Stimulated activated CD8-positive, alpha-beta memory T cell treated with anti-CD3 and anti-CD28 coated beads, Interleukin-12 subunit alpha, Interleukin-12 subunit beta, amount 100 ng/mL, for 1 hour (primary cell): ENCODE results near the gene SLC4A3.
"Not testable (repeated sequence)": the region's sequence is repeated elsewhere in the genome, so short reads cannot be mapped to it uniquely, and the experiment has no call there.

Experiments
- DNase-seq: peaks from one replicate; pipeline ENCODE4 v3.0.0-alpha.2; 2020; ENCODE audit warnings: low read depth

SLC4A3 gene

GRCh38 chr2:219681694-219682300 is 54.4 kb downstream of the SLC4A3 start:
- DNase-seq: no peak

GRCh38 chr2:219683474-219683873 is 56.0 kb downstream of the SLC4A3 start:
- DNase-seq: not testable (repeated sequence)

- peak; percentile 7 for DNase-seq
These were observed 57.6 kb downstream of the SLC4A3 start for GRCh38 chr2:219684721-219685689.

GRCh38 chr2:219687272-219687671 is 59.8 kb downstream of the SLC4A3 start:
- DNase-seq: no peak

GRCh38 chr2:219687882-219688559 is 60.6 kb downstream of the SLC4A3 start:
- no peak for DNase-seq

- no peak for DNase-seq
These were observed 61.4 kb downstream of the SLC4A3 start for GRCh38 chr2:219688560-219689445.

GRCh38 chr2:219689676-219690628 is 62.5 kb downstream of the SLC4A3 start:
- DNase-seq: peak; percentile 16

- DNase-seq: no peak
These were observed 64.1 kb downstream of the SLC4A3 start for GRCh38 chr2:219691571-219691970.
